DOHH2 (cell line): ENCODE data around the gene PPP1R15A.

ENCODE experiments used
- CTCF ChIP-seq: fragments of 200-600 bp; sonication (generic); IDR thresholded peaks from one replicate; pipeline ENCODE4 v1.5.1; 2014; ENCODE audit warnings: antibody characterized with exemption, mild to moderate bottlenecking, low read depth, low read length; ENCODE audit not compliant: poor library complexity, severe bottlenecking
- EZH2phosphoT487 ChIP-seq: fragments of 200-600 bp; sonication (generic); IDR thresholded peaks from 2 replicates; pipeline ENCODE4 v1.6.1; 2017; ENCODE audit warnings: borderline replicate concordance, mild to moderate bottlenecking, antibody characterized with exemption, low read length, moderate library complexity, mixed read lengths

GRCh38 chr19:48896191-48896720 is 24.0 kb downstream of the PPP1R15A start:
- TF ChIP-seq CTCF (no peak), EZH2phosphoT487 (no peak)
